ENCODE data around the gene EIF4G3.

Gene EIF4G3

DNA sequence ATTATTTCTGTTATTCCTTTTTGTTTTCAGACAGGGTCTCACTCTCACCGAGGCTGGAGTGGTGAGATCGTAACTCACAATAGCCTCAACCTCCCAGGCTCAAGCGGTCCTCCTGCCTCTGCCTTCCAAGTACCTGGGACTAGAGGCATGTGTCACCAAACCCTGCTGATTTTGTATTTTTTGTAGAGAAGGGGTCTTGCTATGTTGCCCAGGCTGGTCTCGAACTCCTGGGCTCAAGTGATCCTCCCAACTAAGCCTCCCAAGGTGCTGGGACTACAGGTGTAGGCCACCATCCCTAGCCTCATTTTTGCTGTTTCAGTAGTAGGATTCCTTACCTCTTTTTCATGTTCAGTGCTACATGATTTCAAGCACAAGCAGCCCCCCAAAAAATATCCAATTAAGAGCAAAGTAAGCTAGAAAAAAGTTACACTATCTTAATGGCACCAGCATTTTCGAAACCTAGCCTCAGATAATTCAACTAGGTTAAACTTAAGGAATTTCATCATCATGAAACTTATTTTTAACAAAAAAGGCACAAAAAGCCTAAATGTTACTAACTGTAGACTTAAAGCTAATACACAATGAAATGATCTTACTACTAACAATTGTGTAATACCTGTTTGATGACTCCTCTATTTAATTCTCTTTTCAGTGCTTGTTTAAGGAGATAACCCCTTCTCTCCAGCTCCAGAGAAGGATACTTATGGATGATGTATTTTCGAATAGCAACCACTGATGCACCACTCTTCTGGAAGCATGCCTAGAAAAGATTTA is 406.2 kb downstream of the EIF4G3 start:
- H3K4me1 Mint-ChIP-seq, result peaks cover 0 to 4% of the 10 kb centered on the region in 2 donors
- no peak overlapping the region for H3K27ac Mint-ChIP-seq
- no peak for DNase-seq
- no peak for ATAC-seq (replicated peaks)
- peaks cover 18 to 36% of the 10 kb centered on the region in 2 donors for H3K36me3 Mint-ChIP-seq
- no peaks in the 10 kb centered on the region for H3K27me3 Mint-ChIP-seq
- H3K4me3 Mint-ChIP-seq, result no peak overlapping the region
- H3K9me3 Mint-ChIP-seq, result no peaks in the 10 kb centered on the region

DNA sequence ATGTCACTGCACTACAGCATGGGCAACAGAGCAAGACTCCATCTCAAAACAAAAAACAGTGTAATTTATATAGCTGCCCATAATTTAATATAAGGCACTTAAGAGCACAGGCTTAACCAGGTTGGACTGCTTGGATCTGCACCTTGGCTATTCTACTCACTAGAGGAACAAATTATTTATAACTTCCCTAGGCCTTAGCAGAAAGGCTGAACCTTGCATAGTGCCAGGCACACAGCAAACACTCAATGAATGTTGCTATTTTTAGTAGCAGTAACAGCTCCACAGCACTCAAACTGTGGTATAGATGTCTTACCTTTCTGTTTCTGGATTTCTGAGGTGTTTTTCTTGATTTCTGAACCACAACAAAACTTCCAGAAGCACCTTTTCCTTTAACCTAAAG is 409.4 kb downstream of the EIF4G3 start:
- Mint-ChIP-seq H3K9me3 (no peaks in the 10 kb centered on the region), H3K4me1 (no peaks in the 10 kb centered on the region), H3K36me3 (peaks cover 23 to 43% of the 10 kb centered on the region in 2 donors), H3K4me3 (no peak overlapping the region), H3K27me3 (no peaks in the 10 kb centered on the region), H3K27ac (no peak overlapping the region)
- ATAC-seq (replicated peaks) (no peak), DNase-seq (no peak)

DNA sequence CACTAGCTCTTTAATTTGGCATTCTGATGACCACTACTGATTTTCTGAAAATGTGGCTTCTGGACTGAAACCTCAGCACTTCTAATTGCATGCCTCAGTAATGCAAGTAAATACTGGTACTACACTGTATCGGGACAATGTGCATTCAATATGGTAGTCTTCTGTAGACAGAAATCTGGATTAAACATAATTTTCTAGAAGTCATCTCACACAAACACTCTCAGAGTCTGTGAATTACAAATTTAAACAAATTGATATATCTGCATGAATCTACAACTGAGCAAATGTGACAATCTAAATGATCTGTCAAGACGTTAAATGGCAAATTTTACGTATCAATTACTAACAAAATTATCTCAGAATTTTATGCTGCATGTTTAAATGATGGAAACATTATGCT is 413.3 kb downstream of the EIF4G3 start:
- DNase-seq, result no peak
- H3K4me1 Mint-ChIP-seq, result no peaks in the 10 kb centered on the region
- ATAC-seq (replicated peaks), result no peak
- no peaks in the 10 kb centered on the region for H3K27me3 Mint-ChIP-seq
- H3K36me3 Mint-ChIP-seq, result peaks cover 31 to 57% of the 10 kb centered on the region in 2 donors
- H3K9me3 Mint-ChIP-seq, result no peaks in the 10 kb centered on the region
- no peak overlapping the region for H3K4me3 Mint-ChIP-seq
- H3K27ac Mint-ChIP-seq, result no peak overlapping the region

DNA sequence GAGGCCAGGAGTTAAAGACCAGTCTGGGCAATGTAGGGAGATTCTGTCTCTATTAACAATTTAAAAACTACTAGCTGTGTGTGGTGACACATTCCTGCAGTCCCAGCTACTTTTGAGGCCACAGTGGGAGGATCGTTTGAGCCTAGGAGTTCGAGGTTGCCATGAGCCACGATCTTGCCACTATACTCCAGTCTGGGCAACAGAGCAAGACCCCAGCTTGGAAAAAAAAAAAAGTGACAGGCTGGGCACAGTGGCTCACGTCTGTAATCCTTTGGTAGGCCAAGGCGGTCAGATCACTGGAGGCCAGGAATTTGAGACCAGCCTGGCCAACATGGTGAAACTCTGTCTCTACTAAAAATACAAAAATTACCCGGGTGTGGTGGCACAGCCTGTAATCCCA is 416.4 kb downstream of the EIF4G3 start:
- ATAC-seq (replicated peaks) (no peak), DNase-seq (no peak)
- Mint-ChIP-seq H3K4me1 (no peaks in the 10 kb centered on the region), H3K27me3 (no peaks in the 10 kb centered on the region), H3K27ac (no peak overlapping the region), H3K36me3 (peaks cover 37 to 58% of the 10 kb centered on the region in 2 donors), H3K4me3 (no peak overlapping the region), H3K9me3 (no peaks in the 10 kb centered on the region)

All from stimulated activated naive B cell treated with anti-CD40 and anti-IgM and Interleukin-4, amounts not matched to agents 10 μg/mL and 1 μg/mL and 100 μg/mL, for 72 hours (primary cell).